ENCODE measurements around the gene GNAS-AS1. TPM values are rescaled to one million over a fixed set of nuclear protein-coding genes. Genes with fewer than 3 reads are reported as not detected.

The GNAS-AS1 gene
- total and polyA plus RNA-seq, 4 donors, result 1.0 to 1.7 (median 1.2) TPM; not detected in 1

- no peak overlapping the region for H3K4me3 ChIP-seq (ENCODE audit: low read length in 2 of 2)
- no peaks in the 10 kb centered on the region for H3K4me1 ChIP-seq (ENCODE audit: control insufficient read depth in 1 of 2, insufficient read depth in 2 of 2, low read length in 2 of 2)
- DNase-seq (peak in 1 of 2 donors; percentile 21), ATAC-seq (ENCODE audit: low FRiP score) (no peak)
- no peaks in the 10 kb centered on the region for H3K9me3 ChIP-seq (ENCODE audit: control insufficient read depth, low read length)
- H3K36me3 ChIP-seq (ENCODE audit: control insufficient read depth in 1 of 2, insufficient read depth in 2 of 2, low read length in 1 of 2), result no peaks in the 10 kb centered on the region
- intact Hi-C loops (cut with DNase I), result no loop called here
- no peak overlapping the region for H3K27ac ChIP-seq (ENCODE audit: low read depth in 1 of 2, low read length in 2 of 2)
- H3K27me3 ChIP-seq (ENCODE audit: control insufficient read depth in 1 of 2, insufficient read depth in 2 of 2, low read length in 1 of 2), result no peaks in the 10 kb centered on the region
- WGBS, 2 donors, result 36 to 37% methylated on average over 6 of the region's 6 CpGs
Observed at GRCh38 chr20:58772786-58773185, 77.9 kb downstream of the GNAS-AS1 start.

Small RNAs within 50 kb of the gene (microRNA-seq; reads per million reads assigned to microRNA genes)
- gene MIR298, result 0 reads per million in 2 donors

Other genes with a start within 250 kb of the GNAS-AS1 start
- gene STX16, start 199.6 kb downstream of the GNAS-AS1 start, total RNA-seq, result 10 to 100 TPM; 48.7 to 75.7 TPM
- gene STX16, start 199.6 kb downstream of the GNAS-AS1 start, polyA plus RNA-seq, result 10 to 100 TPM; 17.9 to 70.6 TPM
- 10 to 100 TPM; 22.1 to 53.1 TPM for gene NPEPL1, start 158.1 kb downstream of the GNAS-AS1 start, total RNA-seq
- gene NPEPL1, start 158.1 kb downstream of the GNAS-AS1 start, polyA plus RNA-seq, result 10 to 100 TPM; 14.7 to 92.8 TPM
- gene GNAS, start 1.8 kb upstream of the GNAS-AS1 start, total RNA-seq, result 100 to 1,000 TPM; 838 to 881 TPM
- 1,000 to 10,000 TPM in 1 of 2 donors, 100 to 1,000 TPM in 1; 934 to 1,060 TPM for gene GNAS, start 1.8 kb upstream of the GNAS-AS1 start, polyA plus RNA-seq
- gene NELFCD, start 130.4 kb upstream of the GNAS-AS1 start, total RNA-seq, result 10 to 100 TPM; 40.5 to 50.1 TPM
- gene NELFCD, start 130.4 kb upstream of the GNAS-AS1 start, polyA plus RNA-seq, result 10 to 100 TPM; 22.7 to 53.9 TPM
- gene CTSZ, start 156.4 kb upstream of the GNAS-AS1 start, total RNA-seq, result 100 to 1,000 TPM; 183 to 241 TPM
- 100 to 1,000 TPM; 299 to 350 TPM for gene CTSZ, start 156.4 kb upstream of the GNAS-AS1 start, polyA plus RNA-seq
- gene TUBB1, start 168.5 kb upstream of the GNAS-AS1 start, total RNA-seq, result 1 to 10 TPM in 1 of 2 donors, under 1 TPM in 1; 0.15 to 2.1 TPM
- gene TUBB1, start 168.5 kb upstream of the GNAS-AS1 start, polyA plus RNA-seq, result not detected
- 10 to 100 TPM; 48.2 to 50.1 TPM for gene ATP5F1E, start 181.4 kb upstream of the GNAS-AS1 start, total RNA-seq
- gene ATP5F1E, start 181.4 kb upstream of the GNAS-AS1 start, polyA plus RNA-seq, result 100 to 1,000 TPM in 1 of 2 donors, 10 to 100 TPM in 1; 51.5 to 110 TPM
- gene PRELID3B, start 191.9 kb upstream of the GNAS-AS1 start, total RNA-seq, result 10 to 100 TPM; 24.0 to 33.1 TPM
- 10 to 100 TPM; 19.5 to 44.2 TPM for gene PRELID3B, start 191.9 kb upstream of the GNAS-AS1 start, polyA plus RNA-seq